ENCODE data around the gene SPHKAP.
"Not testable (repeated sequence)": the region's sequence is repeated elsewhere in the genome, so short reads cannot be mapped to it uniquely, and the experiment has no call there.

SPHKAP gene

GRCh38 chr2:228084717-228085116, 96.8 kb downstream of the SPHKAP start:
- H3K4me3 ChIP-seq, result no peak overlapping the region
- no peaks in the 10 kb centered on the region for H3K36me3 ChIP-seq (ENCODE audit: insufficient read depth, low read length)
- no peak overlapping the region for H3K27ac ChIP-seq
- no peak overlapping the region for H3K9ac ChIP-seq (ENCODE audit: insufficient read length)
- no peaks in the 10 kb centered on the region for H3K9me3 ChIP-seq (ENCODE audit: low read depth, low read length)
- no peak for DNase-seq (ENCODE audit: low read depth, low spot score)
- TF ChIP-seq FOXP2 (optimal IDR thresholded peaks at IDR 0.05; ENCODE audit: control extremely low read depth, extremely low read length, insufficient read depth), result no peak
- TF ChIP-seq EZH2 (IDR thresholded peaks at IDR 0.05), result no peak
- no peak for TF ChIP-seq POLR2AphosphoS5 (IDR thresholded peaks at IDR 0.05; ENCODE audit: borderline replicate concordance, low read depth, low read length)

GRCh38 chr2:228083131-228083530, 98.4 kb downstream of the SPHKAP start:
- Histone ChIP-seq H3K9me3 (ENCODE audit: low read depth, low read length) (no peaks in the 10 kb centered on the region), H3K36me3 (ENCODE audit: insufficient read depth, low read length) (no peaks in the 10 kb centered on the region), H3K27ac (no peak overlapping the region), H3K4me3 (no peak overlapping the region), H3K9ac (ENCODE audit: insufficient read length) (no peak overlapping the region)
- no peak for TF ChIP-seq EZH2 (IDR thresholded peaks at IDR 0.05)
- TF ChIP-seq POLR2AphosphoS5 (IDR thresholded peaks at IDR 0.05; ENCODE audit: borderline replicate concordance, low read depth, low read length), result no peak
- no peak for TF ChIP-seq FOXP2 (optimal IDR thresholded peaks at IDR 0.05; ENCODE audit: control extremely low read depth, extremely low read length, insufficient read depth)
- DNase-seq (ENCODE audit: low read depth, low spot score), result no peak

GRCh38 chr2:228082571-228082970, 98.9 kb downstream of the SPHKAP start:
- TF ChIP-seq FOXP2 (optimal IDR thresholded peaks at IDR 0.05; ENCODE audit: control extremely low read depth, extremely low read length, insufficient read depth), result no peak
- no peak for TF ChIP-seq EZH2 (IDR thresholded peaks at IDR 0.05)
- no peak for TF ChIP-seq POLR2AphosphoS5 (IDR thresholded peaks at IDR 0.05; ENCODE audit: borderline replicate concordance, low read depth, low read length)
- H3K9ac ChIP-seq (ENCODE audit: insufficient read length), result no peak overlapping the region
- no peaks in the 10 kb centered on the region for H3K9me3 ChIP-seq (ENCODE audit: low read depth, low read length)
- H3K27ac ChIP-seq, result no peak overlapping the region
- H3K4me3 ChIP-seq, result no peak overlapping the region
- no peaks in the 10 kb centered on the region for H3K36me3 ChIP-seq (ENCODE audit: insufficient read depth, low read length)
- DNase-seq (ENCODE audit: low read depth, low spot score), result no peak

- TF ChIP-seq POLR2AphosphoS5 (IDR thresholded peaks at IDR 0.05; ENCODE audit: borderline replicate concordance, low read depth, low read length), result no peak
- no peak for TF ChIP-seq EZH2 (IDR thresholded peaks at IDR 0.05)
- no peak for TF ChIP-seq FOXP2 (optimal IDR thresholded peaks at IDR 0.05; ENCODE audit: control extremely low read depth, extremely low read length, insufficient read depth)
- Histone ChIP-seq H3K36me3 (ENCODE audit: insufficient read depth, low read length) (no peaks in the 10 kb centered on the region), H3K9ac (ENCODE audit: insufficient read length) (no peak overlapping the region), H3K9me3 (ENCODE audit: low read depth, low read length) (no peaks in the 10 kb centered on the region), H3K27ac (no peak overlapping the region), H3K4me3 (no peak overlapping the region)
- DNase-seq (ENCODE audit: low read depth, low spot score), result no peak
Measured at GRCh38 chr2:228079194-228079593, 102.3 kb downstream of the SPHKAP start.

GRCh38 chr2:228076695-228077094, 104.8 kb downstream of the SPHKAP start:
- not testable (repeated sequence) for H3K27ac ChIP-seq; H3K36me3 ChIP-seq (ENCODE audit: insufficient read depth, low read length); H3K4me3 ChIP-seq; H3K9me3 ChIP-seq (ENCODE audit: low read depth, low read length); H3K9ac ChIP-seq (ENCODE audit: insufficient read length); DNase-seq (ENCODE audit: low read depth, low spot score)

GRCh38 chr2:228072669-228073068, 108.8 kb downstream of the SPHKAP start:
- Histone ChIP-seq H3K36me3 (ENCODE audit: insufficient read depth, low read length) (no peaks in the 10 kb centered on the region), H3K27ac (no peak overlapping the region), H3K4me3 (no peak overlapping the region), H3K9ac (ENCODE audit: insufficient read length) (no peak overlapping the region), H3K9me3 (ENCODE audit: low read depth, low read length) (no peaks in the 10 kb centered on the region)
- TF ChIP-seq EZH2 (IDR thresholded peaks at IDR 0.05) (no peak), POLR2AphosphoS5 (IDR thresholded peaks at IDR 0.05; ENCODE audit: borderline replicate concordance, low read depth, low read length) (no peak), FOXP2 (optimal IDR thresholded peaks at IDR 0.05; ENCODE audit: control extremely low read depth, extremely low read length, insufficient read depth) (no peak)
- DNase-seq (ENCODE audit: low read depth, low spot score), result no peak

GRCh38 chr2:228067309-228067708, 114.2 kb downstream of the SPHKAP start:
- H3K36me3 ChIP-seq (ENCODE audit: insufficient read depth, low read length), result no peaks in the 10 kb centered on the region
- H3K9me3 ChIP-seq (ENCODE audit: low read depth, low read length), result no peaks in the 10 kb centered on the region
- no peak overlapping the region for H3K9ac ChIP-seq (ENCODE audit: insufficient read length)
- no peak overlapping the region for H3K27ac ChIP-seq
- TF ChIP-seq EZH2 (IDR thresholded peaks at IDR 0.05) (no peak), POLR2AphosphoS5 (IDR thresholded peaks at IDR 0.05; ENCODE audit: borderline replicate concordance, low read depth, low read length) (no peak), FOXP2 (optimal IDR thresholded peaks at IDR 0.05; ENCODE audit: control extremely low read depth, extremely low read length, insufficient read depth) (no peak)
- H3K4me3 ChIP-seq, result no peak overlapping the region
- DNase-seq (ENCODE audit: low read depth, low spot score), result no peak

GRCh38 chr2:228066126-228066798, 115.2 kb downstream of the SPHKAP start:
- Histone ChIP-seq H3K27ac (no peak overlapping the region), H3K9me3 (ENCODE audit: low read depth, low read length) (no peaks in the 10 kb centered on the region), H3K36me3 (ENCODE audit: insufficient read depth, low read length) (no peaks in the 10 kb centered on the region), H3K4me3 (no peak overlapping the region), H3K9ac (ENCODE audit: insufficient read length) (no peak overlapping the region)
- DNase-seq (ENCODE audit: low read depth, low spot score), result no peak
- TF ChIP-seq POLR2AphosphoS5 (IDR thresholded peaks at IDR 0.05; ENCODE audit: borderline replicate concordance, low read depth, low read length), result no peak
- TF ChIP-seq EZH2 (IDR thresholded peaks at IDR 0.05), result no peak
- no peak for TF ChIP-seq FOXP2 (optimal IDR thresholded peaks at IDR 0.05; ENCODE audit: control extremely low read depth, extremely low read length, insufficient read depth)

GRCh38 chr2:228065686-228066085, 115.8 kb downstream of the SPHKAP start:
- no peaks in the 10 kb centered on the region for H3K36me3 ChIP-seq (ENCODE audit: insufficient read depth, low read length)
- no peak for DNase-seq (ENCODE audit: low read depth, low spot score)
- TF ChIP-seq EZH2 (IDR thresholded peaks at IDR 0.05), result no peak
- TF ChIP-seq FOXP2 (optimal IDR thresholded peaks at IDR 0.05; ENCODE audit: control extremely low read depth, extremely low read length, insufficient read depth), result no peak
- no peak for TF ChIP-seq POLR2AphosphoS5 (IDR thresholded peaks at IDR 0.05; ENCODE audit: borderline replicate concordance, low read depth, low read length)

More at GRCh38 chr2:228065686-228066085, 115.8 kb downstream of the SPHKAP start:
- H3K27ac ChIP-seq, result no peak overlapping the region
- H3K9me3 ChIP-seq (ENCODE audit: low read depth, low read length), result no peaks in the 10 kb centered on the region
- no peak overlapping the region for H3K9ac ChIP-seq (ENCODE audit: insufficient read length)
- no peak overlapping the region for H3K4me3 ChIP-seq

Measured in SK-N-MC (cell line).